ENCODE measurements around the gene DAND5. TPM values are rescaled to one million over a fixed set of nuclear protein-coding genes. Genes with fewer than 3 reads are reported as not detected.

Gene DAND5
- total RNA-seq, 2 experiments from 2014 or later = 0.15 to 0.20 TPM

DNA sequence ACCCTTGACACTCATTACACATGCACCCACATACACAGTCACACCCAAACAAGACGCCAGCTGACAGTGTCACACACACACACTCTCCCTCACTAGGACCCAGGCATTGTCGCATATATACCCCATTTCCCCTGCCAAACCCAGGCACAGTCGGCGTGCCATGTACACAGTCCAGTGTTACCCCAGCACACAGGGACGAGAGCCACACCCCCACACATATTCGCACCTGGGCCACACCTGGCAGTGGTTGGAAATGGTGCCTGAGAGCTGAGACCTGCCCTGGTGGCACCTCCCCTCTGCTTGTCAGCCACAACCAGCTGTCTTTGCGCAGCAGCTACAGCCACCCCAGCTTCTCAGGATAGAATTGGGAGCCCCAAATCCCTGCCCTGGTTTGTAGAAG lies 34.9 kb downstream of the DAND5 start:
- H3K27ac Mint-ChIP-seq = no peak overlapping the region
- POLR2A ChIA-PET = no interaction called here

DNA sequence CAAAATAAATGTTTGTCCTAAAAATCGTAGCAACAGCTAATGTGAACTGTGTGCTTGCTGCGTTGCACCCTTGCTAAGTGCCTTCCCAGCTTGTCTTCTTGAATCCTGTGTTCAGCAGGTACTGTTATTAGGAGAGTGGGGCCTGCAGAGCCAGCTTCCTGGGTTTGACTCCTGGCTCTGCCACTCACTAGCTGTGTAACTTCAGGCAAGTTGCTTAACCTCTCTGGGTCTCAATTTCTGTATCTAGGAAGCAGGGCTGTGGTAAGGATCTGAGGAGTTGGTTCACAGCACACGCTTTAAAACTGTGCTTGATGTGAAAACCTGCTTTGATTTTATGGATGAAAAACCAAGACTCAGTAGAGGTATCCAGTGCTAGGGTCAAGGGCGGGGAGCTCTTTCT lies 35.9 kb downstream of the DAND5 start:
- no peak overlapping the region for H3K4me3 Mint-ChIP-seq
- no peak for DNase-seq
- no peaks in the 10 kb centered on the region for H3K4me1 Mint-ChIP-seq
- no peak overlapping the region for H3K27ac Mint-ChIP-seq
- ChIA-PET POLR2A (no interaction called here), CTCF (interaction anchor here (1.1 to 2.1 kb wide), 5 partner anchors 8 to 56 kb away, joined by 3 to 7 read pairs (median 3); no protein-coding TSS in a partner anchor)
- H3K27me3 Mint-ChIP-seq = peaks cover 12% of the 10 kb centered on the region
- H3K9me3 Mint-ChIP-seq = no peaks in the 10 kb centered on the region
- H3K36me3 Mint-ChIP-seq (ENCODE audit: low read depth) = no peaks in the 10 kb centered on the region

More for the DNA sequence above, 34.9 kb downstream of the DAND5 start:
- no peak for DNase-seq
- H3K9me3 Mint-ChIP-seq = no peaks in the 10 kb centered on the region
- peaks cover 8% of the 10 kb centered on the region for H3K27me3 Mint-ChIP-seq
- no peaks in the 10 kb centered on the region for H3K4me1 Mint-ChIP-seq
- no peak overlapping the region for H3K4me3 Mint-ChIP-seq
- CTCF ChIA-PET = interaction anchor here (1.0 to 2.1 kb wide), 5 partner anchors 9 to 50 kb away, joined by 3 to 7 read pairs (median 4); no protein-coding TSS in a partner anchor
- H3K36me3 Mint-ChIP-seq (ENCODE audit: low read depth) = no peaks in the 10 kb centered on the region

- peaks cover 16% of the 10 kb centered on the region for H3K27me3 Mint-ChIP-seq
- ChIA-PET CTCF (interaction anchor here (1.1 to 2.1 kb wide), 5 partner anchors 9 to 88 kb away, joined by 3 to 7 read pairs (median 3); no protein-coding TSS in a partner anchor), POLR2A (no interaction called here)
- H3K9me3 Mint-ChIP-seq = no peaks in the 10 kb centered on the region
- H3K27ac Mint-ChIP-seq = no peak overlapping the region
- H3K36me3 Mint-ChIP-seq (ENCODE audit: low read depth) = no peaks in the 10 kb centered on the region
- no peaks in the 10 kb centered on the region for H3K4me1 Mint-ChIP-seq
- DNase-seq = no peak
- no peak overlapping the region for H3K4me3 Mint-ChIP-seq
Observed at GRCh38 chr19:13005861-13006370, 36.5 kb downstream of the DAND5 start.

DNA sequence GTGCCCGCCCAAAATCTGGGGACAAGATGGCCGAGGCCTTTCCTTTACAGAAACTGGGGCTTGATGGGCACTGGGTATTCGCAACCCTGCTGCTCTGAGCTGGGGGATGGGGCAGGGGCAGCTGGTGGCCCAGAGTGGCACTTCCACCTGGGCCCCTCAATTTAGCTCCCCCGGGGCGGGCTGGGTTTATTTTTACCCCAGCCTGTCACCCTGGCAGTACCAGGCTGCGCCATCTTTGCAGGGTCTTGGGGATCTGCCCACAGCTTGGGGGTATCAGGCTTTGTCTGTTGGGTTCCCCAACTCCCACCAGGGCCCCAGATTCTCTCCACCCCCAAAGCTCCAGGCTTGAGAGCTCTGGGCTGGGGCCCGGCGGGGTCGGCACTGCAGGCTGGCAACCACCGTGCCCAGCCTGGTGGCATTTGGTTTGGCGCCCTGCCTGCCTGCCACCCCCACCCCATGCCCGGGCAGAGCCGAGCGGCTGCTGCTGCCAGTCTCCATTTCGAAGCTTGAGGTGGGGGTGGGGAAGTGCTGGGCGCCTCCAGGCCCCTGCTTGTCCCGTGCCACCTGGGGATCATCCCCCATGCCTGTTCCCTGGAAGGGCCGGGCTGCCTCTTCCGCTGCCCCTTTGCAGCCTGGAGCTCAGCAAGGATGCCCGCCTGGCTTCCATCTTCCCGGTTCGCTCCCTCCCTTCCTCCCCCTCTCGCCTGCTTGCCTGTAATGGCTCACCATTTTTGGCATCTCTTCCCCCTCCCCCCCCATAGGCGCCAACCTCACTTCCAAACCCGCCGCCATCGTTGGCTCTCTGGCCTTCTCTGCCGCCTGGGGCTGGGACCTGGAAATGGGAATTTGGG lies 37.3 kb downstream of the DAND5 start:
- H3K9me3 Mint-ChIP-seq = no peaks in the 10 kb centered on the region
- DNase-seq = no peak
- H3K27me3 Mint-ChIP-seq = peaks cover 21% of the 10 kb centered on the region
- no peaks in the 10 kb centered on the region for H3K4me1 Mint-ChIP-seq
- H3K36me3 Mint-ChIP-seq (ENCODE audit: low read depth) = no peaks in the 10 kb centered on the region
- ChIA-PET CTCF (interaction anchor here (1.0 to 2.1 kb wide), 5 partner anchors 29 to 88 kb away, joined by 3 to 7 read pairs (median 4); no protein-coding TSS in a partner anchor), POLR2A (no interaction called here)
- no peak overlapping the region for H3K4me3 Mint-ChIP-seq
- H3K27ac Mint-ChIP-seq = no peak overlapping the region

- ChIA-PET CTCF (interaction anchor here (1.0 to 1.5 kb wide), 2 partner anchors 30 to 87 kb away, joined by 4 to 7 read pairs; no protein-coding TSS in a partner anchor), POLR2A (no interaction called here)
- Mint-ChIP-seq H3K4me1 (peaks cover under 1% of the 10 kb centered on the region), H3K4me3 (no peak overlapping the region), H3K27me3 (peaks cover 26% of the 10 kb centered on the region), H3K36me3 (ENCODE audit: low read depth) (no peaks in the 10 kb centered on the region), H3K9me3 (no peaks in the 10 kb centered on the region), H3K27ac (no peak overlapping the region)
- no peak for DNase-seq
Observed at GRCh38 chr19:13007292-13008045, 38.1 kb downstream of the DAND5 start.

DNA sequence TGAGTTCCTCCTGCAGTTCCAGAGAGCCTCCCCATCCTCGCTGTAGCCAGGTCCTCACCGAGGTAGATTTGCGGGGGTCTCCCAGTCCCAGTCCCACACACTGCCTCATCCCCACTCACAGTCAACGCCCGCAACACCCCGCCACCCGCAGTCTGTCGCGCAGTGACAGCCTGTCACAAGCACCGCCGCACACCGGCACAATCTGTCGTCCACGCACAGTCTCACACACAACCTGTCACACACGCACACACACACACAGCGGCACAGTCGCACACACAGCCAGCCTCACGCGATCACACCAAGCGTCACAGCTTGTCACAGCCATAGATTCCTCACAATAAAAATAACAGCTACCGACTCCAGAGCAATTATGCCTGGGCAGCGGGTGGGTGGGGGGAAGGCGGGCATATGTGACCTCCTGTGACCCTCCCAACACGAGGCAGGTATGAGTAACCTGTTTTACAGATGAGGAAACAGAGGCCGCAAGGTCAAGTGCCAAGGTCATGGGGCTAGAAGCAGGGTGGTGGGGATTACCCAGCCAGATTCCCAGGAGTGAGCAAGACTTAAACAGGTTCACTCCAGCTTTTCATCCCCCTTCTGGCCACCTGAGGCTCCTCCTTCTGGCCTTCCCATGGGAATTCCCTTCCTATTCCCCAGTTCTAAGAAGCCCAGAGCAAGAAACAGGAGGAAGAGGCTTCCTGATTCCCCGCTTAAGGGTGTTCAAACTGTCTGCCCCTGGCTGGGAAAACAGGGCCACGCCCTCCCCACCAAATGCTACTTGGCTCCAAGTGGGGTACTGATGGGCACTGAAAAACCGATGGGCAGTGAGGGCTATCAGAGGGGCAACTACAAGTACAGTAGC lies 39.8 kb downstream of the DAND5 start:
- H3K36me3 Mint-ChIP-seq (ENCODE audit: low read depth) = peaks cover 3% of the 10 kb centered on the region
- H3K27me3 Mint-ChIP-seq = peaks cover 42% of the 10 kb centered on the region
- POLR2A ChIA-PET = no interaction called here
- peaks cover 15% of the 10 kb centered on the region for H3K4me1 Mint-ChIP-seq
- H3K27ac Mint-ChIP-seq = no peak overlapping the region
- no peak for DNase-seq
- H3K9me3 Mint-ChIP-seq = no peaks in the 10 kb centered on the region
- CTCF ChIA-PET = interaction anchor here (0.6 kb wide), 1 partner anchor 95 kb away, joined by 3 read pairs; no protein-coding TSS in a partner anchor
- H3K4me3 Mint-ChIP-seq = no peak overlapping the region

GRCh38 chr19:13010038-13010991 lies 40.9 kb downstream of the DAND5 start:
- no peak overlapping the region for H3K4me3 Mint-ChIP-seq
- H3K9me3 Mint-ChIP-seq = no peaks in the 10 kb centered on the region
- ChIA-PET POLR2A (no interaction called here), CTCF (interaction anchor here (0.6 kb wide), 1 partner anchor 42 kb away, joined by 4 read pairs; no protein-coding TSS in a partner anchor)
- DNase-seq = no peak
- no peak overlapping the region for H3K27ac Mint-ChIP-seq
- H3K27me3 Mint-ChIP-seq = peaks cover 51% of the 10 kb centered on the region
- H3K36me3 Mint-ChIP-seq (ENCODE audit: low read depth) = peaks cover 3% of the 10 kb centered on the region
- H3K4me1 Mint-ChIP-seq = peaks cover 19% of the 10 kb centered on the region

DNA sequence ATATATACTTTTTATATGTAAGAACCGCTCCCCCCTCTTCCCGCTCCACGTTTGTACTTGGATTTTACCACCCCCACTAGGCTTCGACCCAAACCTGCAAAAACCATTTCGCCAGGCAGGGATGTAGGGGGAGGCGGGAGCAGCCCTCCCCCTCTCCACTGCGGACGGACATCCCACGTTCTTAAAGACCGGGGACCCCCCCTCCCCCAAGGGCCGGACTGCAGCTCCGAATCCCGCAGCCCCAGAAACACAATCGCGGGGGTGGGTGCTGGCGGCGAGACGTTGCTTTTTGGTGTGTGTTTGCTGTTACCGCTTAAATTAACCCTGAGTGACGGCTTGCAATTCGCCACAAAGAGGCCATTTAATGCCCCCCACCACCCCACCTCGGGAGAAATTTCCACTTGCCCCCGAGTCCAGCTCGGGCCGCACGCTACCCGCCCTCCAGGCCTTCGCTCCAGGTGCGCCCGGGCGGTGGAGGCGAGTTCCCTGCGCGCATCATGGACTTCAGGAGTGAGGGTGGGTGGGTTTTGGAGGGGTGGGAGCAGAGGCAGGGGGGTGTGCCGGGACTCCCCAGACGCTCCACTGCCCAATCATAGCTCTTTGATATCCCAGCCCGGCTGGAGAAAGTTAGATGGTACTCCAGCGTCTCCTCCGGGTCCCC lies 41.7 kb downstream of the DAND5 start:
- Mint-ChIP-seq H3K36me3 (ENCODE audit: low read depth) (peaks cover 3% of the 10 kb centered on the region), H3K4me1 (peaks cover 19% of the 10 kb centered on the region), H3K27me3 (peaks cover 58% of the 10 kb centered on the region), H3K9me3 (no peaks in the 10 kb centered on the region), H3K4me3 (no peak overlapping the region), H3K27ac (no peak overlapping the region)
- ChIA-PET CTCF (interaction anchor here (0.6 kb wide), 1 partner anchor 43 kb away, joined by 4 read pairs; no protein-coding TSS in a partner anchor), POLR2A (no interaction called here)
- no peak for DNase-seq

GRCh38 chr19:13011653-13012389 lies 42.4 kb downstream of the DAND5 start:
- Mint-ChIP-seq H3K36me3 (ENCODE audit: low read depth) (peaks cover 3% of the 10 kb centered on the region), H3K4me3 (no peak overlapping the region), H3K9me3 (no peaks in the 10 kb centered on the region), H3K4me1 (peaks cover 19% of the 10 kb centered on the region), H3K27ac (no peak overlapping the region), H3K27me3 (peaks cover 65% of the 10 kb centered on the region)
- no peak for DNase-seq
- POLR2A ChIA-PET = no interaction called here
- CTCF ChIA-PET = no interaction called here

DNA sequence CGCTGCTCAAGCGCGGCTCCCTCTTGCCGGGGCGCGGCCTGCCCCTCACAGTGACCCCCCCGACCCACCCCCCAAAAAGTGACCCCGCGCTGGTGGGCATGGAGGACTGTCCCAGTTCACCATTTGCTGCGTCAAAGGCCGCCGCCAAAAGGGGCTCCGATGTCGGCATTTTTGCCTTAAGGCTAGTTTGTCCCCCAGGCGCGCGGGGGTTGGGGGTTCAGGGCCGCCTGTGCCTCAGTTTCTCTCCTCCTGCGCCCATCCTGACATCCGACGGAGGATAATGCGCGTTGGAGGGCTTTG lies 43.0 kb downstream of the DAND5 start:
- Mint-ChIP-seq H3K4me1 (peaks cover 19% of the 10 kb centered on the region), H3K4me3 (peak overlapping the region; percentile 62), H3K27me3 (peaks cover 70% of the 10 kb centered on the region), H3K9me3 (no peaks in the 10 kb centered on the region), H3K36me3 (ENCODE audit: low read depth) (peaks cover 3% of the 10 kb centered on the region), H3K27ac (no peak overlapping the region)
- ChIA-PET CTCF (no interaction called here), POLR2A (no interaction called here)
- DNase-seq = no peak

Measured in activated CD4-positive, alpha-beta T cell treated with anti-CD3 and anti-CD28 coated beads, Interleukin-2, amount 10 ng/mL, durations not matched to agents 7 days and 5 days (primary cell).